Activated CD4-positive, alpha-beta T cell treated with anti-CD3 and anti-CD28 coated beads, Interleukin-2, amount 50 U/mL, for 16 hours (primary cell): Measurements from ENCODE around the gene PPP1CC.
A peak's percentile ranks its signal among the peaks of the same experiment; 100 is the strongest.
"Not testable (repeated sequence)": the region's sequence is repeated elsewhere in the genome, so short reads cannot be mapped to it uniquely, and the experiment has no call there.

Source experiments
- DNase-seq: peaks from one replicate; pipeline ENCODE4 v3.0.0-alpha.2; 2020

The PPP1CC gene

DNA sequence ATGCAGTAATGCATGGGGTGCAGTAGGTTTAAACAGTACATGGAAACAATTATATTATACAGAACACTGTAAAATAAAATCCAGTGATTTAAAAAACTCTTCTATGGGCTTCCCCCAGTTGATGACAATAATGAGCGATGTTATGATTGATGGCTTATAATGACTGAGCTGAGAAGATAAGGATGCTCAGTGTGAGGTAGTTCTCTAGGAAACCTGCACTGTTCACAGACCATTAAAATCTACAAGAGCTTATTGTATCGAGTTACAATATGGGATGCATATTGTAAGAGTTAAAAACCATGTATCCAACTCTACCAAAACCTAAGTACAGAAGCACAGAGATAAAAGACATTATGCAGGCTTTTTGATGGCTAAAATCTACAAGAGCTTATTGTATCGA lies 19.8 kb downstream of the PPP1CC start:
- not testable (repeated sequence) for DNase-seq

DNA sequence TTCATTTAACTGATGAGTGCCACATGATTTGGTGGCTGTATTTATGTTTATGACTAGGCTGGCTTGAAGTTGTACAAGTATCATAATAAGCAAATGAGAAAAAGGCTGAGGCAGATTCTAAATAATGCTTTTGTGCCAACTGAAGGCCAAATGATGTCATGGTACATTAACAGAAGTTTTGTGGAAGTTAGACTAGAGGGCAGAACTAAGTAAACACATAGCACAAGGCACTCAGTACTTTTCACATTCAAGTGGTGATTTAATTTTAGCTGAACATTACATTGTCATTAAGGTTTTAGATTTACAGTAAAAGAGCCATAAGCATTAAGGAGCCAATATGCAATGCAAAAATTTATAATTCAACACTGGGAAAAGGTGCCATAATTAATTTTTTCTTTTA lies 21.1 kb downstream of the PPP1CC start:
- DNase-seq, result no peak

DNA sequence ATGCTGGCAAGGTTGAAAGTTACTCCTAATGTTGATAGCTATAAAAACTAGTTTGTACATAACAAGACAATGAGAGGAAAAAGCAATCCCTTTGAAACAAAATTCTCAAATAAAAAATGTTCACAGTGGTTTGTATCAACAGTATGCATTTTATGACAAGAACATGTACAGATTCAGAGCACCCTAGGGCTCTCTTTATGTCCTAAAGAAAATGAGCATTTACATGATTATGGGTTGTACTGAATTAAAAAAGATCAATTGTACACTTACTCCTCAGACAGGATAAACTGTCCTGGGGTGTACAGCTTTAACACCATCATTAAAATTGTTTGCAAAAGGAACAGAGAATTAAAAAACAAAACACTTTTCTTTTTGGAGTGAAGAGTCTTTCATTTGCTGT lies 22.2 kb downstream of the PPP1CC start:
- DNase-seq, result no peak

DNA sequence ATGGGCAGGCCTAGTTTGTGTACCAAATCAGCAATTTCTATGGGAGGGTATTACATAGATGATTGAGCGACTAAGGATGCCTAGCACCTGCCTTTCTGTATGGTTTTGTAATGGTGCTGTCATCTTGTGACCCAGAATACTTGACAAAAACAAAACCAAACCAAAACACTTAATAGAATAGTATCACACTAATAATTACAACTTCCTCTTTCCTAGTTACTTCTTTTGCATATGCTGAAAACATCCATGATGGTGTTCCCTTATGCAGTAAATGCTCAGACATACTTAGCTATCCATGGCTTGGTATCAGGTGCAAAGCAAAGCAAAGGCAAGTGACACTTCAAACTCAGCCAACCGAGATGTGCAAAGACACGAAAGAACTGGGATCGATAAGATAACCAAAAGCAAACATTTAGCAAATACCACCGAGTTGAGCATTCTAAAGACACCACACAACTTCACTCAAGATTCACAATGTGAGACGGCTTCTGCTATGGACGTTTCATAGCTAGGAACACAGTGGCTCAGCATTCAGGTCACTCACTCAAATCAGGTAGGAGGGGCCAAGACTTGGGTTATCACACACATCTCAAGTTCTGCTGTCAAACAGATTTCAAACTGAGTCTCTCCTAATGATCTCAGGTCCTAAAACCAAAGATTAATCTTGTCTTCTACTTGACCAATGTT lies 24.3 kb downstream of the PPP1CC start:
- DNase-seq, result no peak

DNA sequence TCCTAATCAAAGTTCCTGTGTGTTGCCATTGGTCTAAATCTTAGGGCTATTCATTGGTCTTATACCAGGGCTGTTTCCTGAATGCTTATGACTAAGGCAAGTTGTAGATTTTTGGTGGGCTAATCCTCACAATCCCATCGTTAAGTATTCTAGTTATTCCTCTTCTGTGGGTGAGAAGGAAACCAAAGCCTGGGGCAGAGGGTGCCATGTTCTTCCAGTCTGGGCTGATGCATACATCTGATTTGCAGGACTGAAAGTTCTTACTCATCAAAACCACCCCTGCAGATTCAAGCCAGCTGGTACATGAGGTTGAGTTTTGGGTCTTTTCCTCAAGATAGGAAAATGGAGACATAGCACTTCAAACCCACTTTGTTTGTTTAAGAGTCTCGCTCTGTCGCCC lies 25.7 kb downstream of the PPP1CC start:
- DNase-seq, result peak; percentile 27

DNA sequence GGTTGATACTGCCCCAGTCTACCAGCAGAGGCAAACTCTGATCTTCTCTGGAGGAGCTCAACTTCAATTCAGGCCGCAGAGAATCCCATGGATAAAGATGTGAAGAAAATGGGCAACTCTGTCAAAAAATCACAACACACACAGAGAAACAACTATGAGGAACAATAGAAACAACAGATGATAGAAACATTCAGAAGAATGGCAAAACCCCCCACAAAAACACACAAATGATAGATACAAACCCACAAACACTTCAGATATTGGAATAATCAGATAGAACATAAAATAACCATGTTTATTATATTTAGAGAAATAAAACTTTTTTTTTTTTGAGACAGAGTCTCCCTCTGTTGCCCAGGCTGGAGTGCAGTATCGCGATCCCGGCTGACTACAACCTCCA lies 33.8 kb downstream of the PPP1CC start:
- no peak for DNase-seq

DNA sequence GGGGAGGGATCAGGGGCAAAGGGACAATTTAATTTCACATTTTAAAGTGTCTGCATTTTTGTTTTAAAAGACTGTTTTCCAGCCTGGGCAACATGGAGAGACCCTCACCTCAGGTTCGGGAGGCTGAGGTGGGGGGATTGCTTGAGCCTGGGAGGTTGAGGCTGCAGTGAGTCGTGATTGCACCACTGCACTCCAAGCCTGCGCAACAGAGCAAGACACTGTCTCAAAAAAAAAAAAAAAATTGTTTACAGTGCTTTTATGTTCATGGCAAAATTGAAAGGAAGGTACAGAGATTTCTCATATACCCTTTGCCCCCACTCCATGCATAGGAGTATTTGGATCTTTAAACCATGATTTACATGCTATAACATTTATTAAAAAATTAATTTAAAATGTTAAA lies 37.4 kb downstream of the PPP1CC start:
- DNase-seq, result no peak

DNA sequence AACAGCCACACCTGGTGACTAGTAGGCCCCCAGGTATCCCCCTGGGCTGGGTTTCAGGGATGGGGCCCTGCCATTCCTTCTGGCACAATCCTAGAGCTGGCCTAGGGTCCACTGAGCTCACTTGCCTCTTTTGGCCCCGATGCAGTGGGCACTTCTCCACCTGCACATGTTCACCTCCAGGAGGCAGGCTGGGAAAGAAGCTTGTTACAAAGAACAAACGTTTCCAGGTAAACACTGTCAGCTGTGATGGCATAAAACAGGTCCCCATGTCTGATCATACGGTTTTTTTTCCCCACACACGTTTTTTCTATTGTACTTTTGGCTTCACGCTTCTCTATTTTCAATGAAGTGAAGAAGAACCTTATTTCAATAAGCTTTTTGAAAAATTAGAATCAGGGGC lies 37.9 kb downstream of the PPP1CC start:
- no peak for DNase-seq

DNA sequence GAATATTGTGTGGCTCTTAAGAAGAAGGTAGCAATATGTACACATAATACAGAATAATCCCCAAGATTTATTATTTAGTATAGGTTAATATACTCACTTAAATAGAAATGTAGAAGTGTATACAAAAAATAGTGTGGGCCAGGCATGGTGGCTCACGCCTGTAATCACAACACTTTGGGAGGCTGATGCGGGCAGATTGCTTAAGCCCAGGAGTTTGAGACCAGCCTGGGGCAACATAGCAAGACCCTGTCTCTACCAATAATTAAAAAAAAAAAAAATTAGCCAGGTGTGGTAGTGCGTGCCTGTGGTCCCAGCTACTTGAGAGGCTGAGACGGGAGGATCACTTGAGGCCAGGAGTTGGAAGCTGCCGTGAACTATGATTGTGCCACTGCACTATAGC lies 38.5 kb downstream of the PPP1CC start:
- no peak for DNase-seq

DNA sequence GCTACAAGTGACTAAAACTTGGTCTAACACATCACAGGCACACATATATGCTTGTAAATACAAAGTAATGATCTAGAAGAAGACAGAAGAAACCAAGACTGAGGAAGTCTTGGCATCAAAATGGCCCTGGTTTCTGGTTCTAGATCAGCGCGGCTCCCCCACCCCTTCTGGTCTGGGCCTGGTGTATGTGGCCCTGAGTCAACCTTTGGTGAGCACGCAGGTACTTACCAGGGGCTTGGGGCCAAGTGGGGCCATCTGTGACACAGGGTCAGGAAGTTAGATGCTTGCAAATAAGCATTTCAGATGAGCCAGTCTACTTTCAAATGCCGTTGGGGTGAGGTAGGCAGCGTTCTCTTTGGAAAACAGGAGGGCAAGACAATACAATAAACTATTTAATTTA lies 40.6 kb downstream of the PPP1CC start:
- DNase-seq, result no peak

DNA sequence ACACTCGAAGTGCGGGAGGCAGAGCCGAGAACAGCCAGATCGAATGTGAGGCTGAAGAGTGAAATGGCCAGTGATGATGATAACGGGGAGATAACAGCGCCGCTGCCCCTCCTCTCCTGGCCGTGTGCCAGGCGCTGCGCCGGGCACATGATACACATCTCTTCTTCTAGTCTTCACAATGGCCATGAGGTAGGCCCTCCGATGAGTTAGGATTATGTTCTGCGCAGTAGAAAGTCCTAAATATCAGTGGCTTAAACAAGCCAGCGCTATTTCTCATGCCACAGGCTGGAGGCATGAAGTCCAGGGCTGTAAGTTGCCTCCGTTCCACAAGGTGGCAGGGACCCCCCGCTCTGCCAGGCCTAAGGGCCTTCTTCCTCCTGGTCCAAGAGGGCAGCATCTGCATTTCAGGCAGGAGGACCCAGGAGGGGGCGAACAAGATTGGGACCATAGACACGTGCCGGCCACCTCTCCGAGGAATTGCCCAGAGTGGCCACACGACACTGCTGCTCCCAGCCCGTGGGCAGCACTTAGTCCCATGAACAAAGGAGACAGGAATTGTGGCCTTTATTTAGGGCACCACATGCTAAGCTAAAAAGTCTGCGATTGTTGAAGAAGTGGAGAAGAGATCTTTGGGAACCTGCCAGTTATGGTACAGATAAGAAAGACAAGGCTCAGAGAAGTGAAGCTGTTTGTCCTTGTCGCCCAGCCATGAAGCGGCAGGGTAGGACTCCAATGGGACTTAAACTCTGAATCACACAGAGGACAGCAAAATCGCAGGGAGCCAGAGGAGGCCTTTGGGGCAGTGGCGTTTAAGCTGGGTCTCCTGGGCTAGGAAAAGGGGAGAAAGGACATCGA lies 42.9 kb downstream of the PPP1CC start:
- DNase-seq, result no peak

DNA sequence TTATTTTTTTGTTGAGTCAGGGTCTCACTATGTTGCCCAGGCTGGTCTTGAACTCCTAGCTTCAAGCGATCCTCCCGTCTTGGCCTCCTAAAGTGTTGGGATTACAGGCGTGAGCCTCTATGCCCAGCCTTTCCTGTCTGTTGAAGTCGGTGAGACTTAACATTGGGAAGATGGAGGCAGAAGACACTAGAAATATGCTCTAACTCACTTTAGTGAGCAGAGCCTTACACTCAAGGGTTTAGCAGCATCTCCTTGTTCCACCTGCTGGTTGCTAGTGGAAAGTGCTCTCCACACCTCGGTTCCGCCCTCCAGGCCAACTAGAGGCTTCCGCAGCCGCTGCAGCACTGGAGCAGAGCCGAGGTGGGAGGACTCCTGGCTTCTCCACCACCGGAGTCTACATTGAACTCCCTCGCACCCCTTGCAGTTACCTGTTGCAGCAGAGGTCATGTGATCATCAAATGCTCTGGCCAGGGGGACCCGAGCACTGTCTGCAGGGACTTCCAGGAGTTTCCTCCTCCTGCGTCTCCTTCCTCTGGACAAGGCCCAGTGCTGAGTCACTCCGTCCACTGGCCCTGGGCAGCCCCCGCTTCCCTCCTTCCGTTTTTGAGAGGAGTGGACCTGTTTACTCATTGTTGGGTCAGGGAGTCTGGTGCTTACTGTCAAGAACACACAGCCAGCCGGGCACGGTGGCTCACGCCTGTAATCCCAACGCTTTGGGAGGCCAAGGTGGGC lies 44.4 kb downstream of the PPP1CC start:
- peak; percentile 86 for DNase-seq

DNA sequence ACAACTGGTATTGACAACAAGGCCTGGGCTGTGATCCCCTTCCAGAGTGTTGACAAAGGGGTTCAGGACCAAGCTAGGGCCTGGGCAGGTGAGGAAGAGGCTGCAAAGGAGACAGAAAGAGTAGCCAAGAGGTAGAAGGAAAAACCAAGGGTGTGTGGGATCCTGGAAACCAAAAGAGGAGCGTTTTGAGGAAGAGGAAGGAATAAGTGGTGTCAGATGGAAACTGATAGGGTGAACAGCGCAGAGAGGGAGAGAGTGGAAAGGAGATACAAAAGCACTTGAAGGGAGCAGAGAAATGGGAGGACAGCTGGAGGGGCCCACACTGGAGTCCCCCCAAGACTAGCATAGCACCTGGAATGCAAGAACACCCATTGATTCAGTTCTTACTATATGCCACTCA lies 45.5 kb downstream of the PPP1CC start:
- DNase-seq, result no peak

DNA sequence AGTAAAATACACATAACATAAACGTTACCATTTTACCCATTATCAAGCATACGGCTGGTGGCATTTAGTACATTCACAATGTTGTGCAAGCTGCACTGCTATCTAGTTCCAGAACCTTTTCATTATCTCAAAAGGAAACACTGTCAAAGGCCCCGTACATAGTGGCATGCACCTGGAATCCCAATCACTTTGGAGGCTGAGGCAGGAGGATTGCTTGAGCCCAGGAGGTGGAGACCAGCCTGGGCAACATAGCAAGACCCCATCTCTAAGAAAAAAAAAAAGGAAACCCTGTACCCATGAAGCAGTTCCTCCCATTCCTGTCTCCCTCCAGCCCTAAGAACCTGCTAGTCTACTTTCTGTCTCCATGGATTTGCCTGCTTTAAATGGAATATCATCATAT lies 46.4 kb downstream of the PPP1CC start:
- DNase-seq, result no peak

DNA sequence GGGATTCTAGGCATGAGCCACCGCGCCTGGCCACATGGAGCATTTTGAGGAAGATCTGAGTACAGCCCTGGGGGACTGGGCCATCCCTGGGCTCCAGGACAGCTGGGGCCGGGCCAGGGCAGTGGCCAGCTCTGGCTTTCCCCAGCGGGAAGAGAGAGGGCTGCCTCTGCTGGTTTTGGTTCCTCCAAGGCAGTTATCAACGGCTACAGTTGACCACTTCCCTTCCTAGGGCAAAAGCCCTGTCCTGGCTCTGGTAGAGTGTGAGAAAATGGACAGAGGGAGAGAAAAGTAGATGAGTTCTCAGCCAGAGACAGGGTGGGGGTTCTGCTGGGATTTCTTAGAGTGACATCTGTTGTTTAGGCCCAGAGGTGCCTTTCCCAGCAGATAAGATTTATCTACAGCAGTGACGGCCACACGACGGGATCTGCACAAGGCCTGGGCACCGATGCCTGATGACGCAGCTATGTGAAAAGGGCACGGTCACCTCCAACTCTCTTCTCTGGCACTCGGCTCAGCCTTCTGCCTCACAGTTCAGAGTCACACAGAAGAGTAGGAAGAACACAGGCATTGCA lies 48.3 kb downstream of the PPP1CC start:
- no peak for DNase-seq

DNA sequence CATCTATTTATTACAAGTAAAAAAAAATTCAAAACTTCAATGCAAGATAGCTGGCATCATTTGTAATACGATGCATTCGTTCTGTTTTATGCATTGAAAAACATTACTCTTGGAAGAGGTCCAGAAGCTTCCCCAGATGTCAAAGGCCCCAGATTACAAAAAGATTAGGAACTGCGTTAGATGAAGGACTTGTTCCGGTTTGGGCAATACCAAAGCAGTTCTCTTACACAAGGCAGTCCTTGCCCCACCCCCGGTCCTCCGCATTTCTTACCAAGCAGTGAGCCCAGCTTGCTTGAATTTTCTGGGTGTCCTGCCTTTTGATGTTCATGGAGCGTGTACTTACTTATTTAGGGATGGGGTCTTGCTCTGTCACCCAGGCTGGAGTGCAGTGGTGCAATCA lies 49.0 kb downstream of the PPP1CC start:
- no peak for DNase-seq

DNA sequence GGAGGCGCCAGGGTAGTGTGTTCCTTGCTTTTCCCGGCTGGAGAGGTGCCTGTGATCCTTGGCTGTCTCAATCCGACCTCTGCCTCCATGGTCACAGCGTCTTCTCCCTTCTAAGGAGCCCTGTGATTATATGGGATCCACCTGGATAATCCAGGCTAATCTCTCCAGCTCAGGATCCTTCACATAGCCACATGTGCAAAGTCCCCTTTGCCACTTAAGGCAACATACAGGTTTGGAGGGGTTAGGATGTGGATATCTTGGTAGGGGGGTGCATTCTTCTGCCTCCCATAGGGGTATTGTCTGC lies 52.6 kb downstream of the PPP1CC start:
- no peak for DNase-seq

DNA sequence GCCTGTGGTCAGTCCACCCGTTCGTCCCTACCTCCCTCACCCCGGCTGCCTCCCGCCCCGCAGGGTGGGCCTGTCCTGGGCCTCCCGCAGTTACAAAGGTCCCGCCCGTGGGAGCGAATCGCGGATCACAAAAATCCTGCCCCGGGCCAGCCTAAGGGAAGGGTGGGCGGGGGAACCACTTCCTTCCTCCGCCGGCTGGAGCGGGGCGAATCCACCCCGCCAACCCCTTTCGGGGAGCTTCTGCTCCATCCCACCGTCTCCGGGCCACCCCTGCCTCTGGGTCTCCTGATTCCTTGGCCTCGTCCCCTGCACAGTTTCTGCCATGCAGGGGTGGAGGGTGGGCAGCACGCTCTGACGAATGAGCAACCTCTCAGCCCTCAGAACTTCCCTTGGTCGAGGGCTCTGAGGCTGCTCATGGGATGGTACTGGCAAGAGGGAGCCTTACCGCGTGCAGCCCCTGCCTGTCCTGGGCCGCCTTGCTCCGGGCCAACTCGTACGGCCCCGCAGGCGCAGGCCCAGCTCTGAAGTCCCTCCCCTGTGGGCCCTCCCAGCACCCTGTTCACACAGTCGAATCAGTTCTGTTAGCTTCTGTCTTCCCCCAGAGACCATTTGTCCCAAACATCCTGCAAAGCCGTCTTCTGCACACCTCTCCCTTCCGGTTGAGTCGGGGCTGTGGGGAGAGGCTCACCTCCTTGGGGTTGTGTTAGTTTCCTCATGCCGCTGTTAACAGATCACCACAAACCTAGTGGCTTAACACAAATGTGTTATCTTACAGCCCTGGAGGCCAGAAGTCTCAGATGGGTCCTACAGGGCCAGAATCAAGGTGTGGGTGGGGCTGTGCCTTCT lies 53.2 kb downstream of the PPP1CC start:
- peak; percentile 65 for DNase-seq

DNA sequence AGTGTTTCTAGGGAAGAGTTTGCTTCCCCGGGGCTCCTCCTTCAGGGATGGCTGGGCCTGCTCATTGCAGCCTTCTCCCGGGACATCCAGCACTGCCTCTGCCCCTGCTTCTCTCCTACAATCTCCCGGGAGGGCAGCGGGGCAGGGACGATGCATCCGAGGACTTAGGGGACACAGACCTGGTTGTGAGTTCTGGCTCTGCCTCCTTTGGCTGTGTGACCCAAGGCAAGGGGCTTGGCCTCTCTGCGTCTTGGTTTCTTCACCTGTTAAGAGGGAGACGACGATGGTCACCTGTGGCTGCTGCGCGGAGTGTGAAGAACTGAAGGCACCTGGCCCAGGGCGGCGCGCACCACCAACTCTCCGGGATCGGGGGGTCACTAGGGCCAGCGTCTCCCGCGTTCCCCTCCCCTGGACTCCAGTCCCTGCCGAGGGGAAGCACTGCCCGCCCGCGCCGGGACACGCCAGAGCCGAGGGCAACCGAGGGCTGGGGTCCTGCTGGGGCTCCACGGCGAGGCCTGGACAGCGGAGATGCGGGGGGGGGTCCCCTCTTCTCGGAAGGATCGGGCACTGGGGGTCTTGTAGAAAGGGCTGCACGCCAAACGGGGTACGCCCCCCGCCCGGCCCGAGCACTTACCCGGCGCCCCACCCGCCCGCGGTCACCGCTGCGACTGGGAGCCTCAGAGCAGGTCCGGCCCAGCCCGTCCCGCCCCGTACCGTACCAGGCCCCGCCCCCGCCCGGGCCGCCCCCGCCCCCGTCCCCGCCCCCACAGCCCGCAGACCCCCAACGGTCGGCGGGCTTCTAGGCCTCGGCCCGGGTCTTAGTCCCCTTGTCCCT lies 54.0 kb downstream of the PPP1CC start, which contains the start of gene HVCN1:
Gene HVCN1 (minus strand): TSS at position 670 of the 835 bp plus-strand sequence. CDS start 5,870 bp downstream, outside the sequence.
- DNase-seq, result peak; percentile 14

DNA sequence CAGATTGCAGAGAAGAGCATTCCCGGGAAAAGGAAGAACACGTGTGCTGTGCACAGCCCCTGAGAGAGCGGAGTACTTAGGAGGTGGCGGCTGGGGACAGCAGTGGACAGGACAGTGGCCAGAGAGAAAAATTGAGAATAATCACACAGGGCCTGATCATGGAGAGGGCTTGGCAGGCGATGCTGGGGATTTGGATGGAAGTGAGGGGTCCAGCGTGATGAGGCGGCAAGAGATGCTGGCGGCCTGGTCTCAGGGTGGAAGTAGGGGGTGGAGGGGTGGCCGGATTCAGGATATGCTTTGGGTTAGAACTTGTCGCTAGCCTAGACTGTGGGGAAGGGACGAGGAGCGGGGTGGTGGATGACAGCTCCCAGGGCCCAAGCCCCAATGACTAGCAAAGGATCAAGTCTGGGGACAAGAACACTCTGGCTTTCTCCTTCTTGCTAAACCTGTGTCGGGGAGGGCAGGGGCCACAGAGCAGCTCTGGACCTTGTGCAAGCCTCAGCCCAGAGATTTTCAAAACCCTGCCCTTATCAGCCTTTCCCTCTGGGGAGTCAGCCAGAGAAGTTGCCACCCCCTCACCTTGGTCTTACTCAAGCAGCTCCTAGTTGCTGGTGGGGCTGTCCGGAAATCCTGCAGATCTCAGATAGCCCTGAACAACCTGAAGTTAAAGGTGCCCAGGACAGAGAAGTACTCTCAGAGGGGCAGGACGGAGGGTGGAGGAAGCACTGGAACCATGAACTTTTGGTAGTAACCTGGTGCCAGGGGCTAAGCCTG lies 55.1 kb downstream of the PPP1CC start:
- DNase-seq, result no peak
